Cardiac muscle cell (in vitro differentiated cells and primary cell): ENCODE data around the gene GALNT18. TPM values are rescaled to one million over a fixed set of nuclear protein-coding genes. Genes with fewer than 3 reads are reported as not detected.
A peak's percentile ranks its signal among the peaks of the same experiment; 100 is the strongest.

ENCODE experiments used
- DNase-seq, 2 donors: peaks; one replicate each; pipeline versions ENCODE4 v3.0.0 to v3.0.0-alpha.2; 2010 to 2017; ENCODE audit warnings: low read depth in 1 of 2, low spot score in 1 of 2
- H3K27ac ChIP-seq: fragments of 200-600 bp; sonication (generic); 2 replicates; pipeline ENCODE4 v1.5.1; 2016
- H3K27me3 ChIP-seq: fragments of 200-600 bp; sonication (generic); 2 replicates; pipeline ENCODE4 v1.6.0; 2016; ENCODE audit warnings: control low read depth
- H3K36me3 ChIP-seq: fragments of 200-600 bp; sonication (generic); 2 replicates; pipeline ENCODE4 v1.5.1; 2016; ENCODE audit warnings: control low read depth
- H3K4me1 ChIP-seq: fragments of 200-600 bp; sonication (generic); 2 replicates; pipeline ENCODE4 v1.8.1; 2017; ENCODE audit warnings: low read depth, mild to moderate bottlenecking, mixed run types
- H3K4me3 ChIP-seq: fragments of 200-600 bp; sonication (generic); 2 replicates; pipeline ENCODE4 v1.5.1; 2016; ENCODE audit warnings: mild to moderate bottlenecking
- H3K9me3 ChIP-seq: fragments of 200-600 bp; sonication (generic); 2 replicates; pipeline ENCODE4 v1.5.1; 2017; ENCODE audit warnings: low read depth, mild to moderate bottlenecking, control low read depth
- CTCF ChIP-seq: IDR thresholded peaks from 2 replicates; pipeline ENCODE4 v1.5.1; 2012; ENCODE audit warnings: low read depth, mild to moderate bottlenecking, low read length
- polyA plus RNA-seq: library from polyadenylated mRNA; unstranded; fragments of >200 nt; fragmentation: Nextera tagmentation; extraction: Ambion mirVana; gene quantifications from 2 replicates; pipeline ENCODE4 v1.2.1, GENCODE V29; 2016
- total RNA-seq: library from RNA; depleted of rRNA; stranded (reverse); fragments of >200 nt; gene quantifications from 2 replicates; pipeline ENCODE4 v1.2.3, GENCODE V29; 2016

The GALNT18 gene
- total and polyA plus RNA-seq, 2 experiments from 2014 or later, result 2.1 to 2.2 TPM

GRCh38 chr11:11332141-11332710 lies 289.6 kb downstream of the GALNT18 start:
- no peak for DNase-seq
- Histone ChIP-seq H3K27ac (no peak overlapping the region), H3K36me3 (no peaks in the 10 kb centered on the region), H3K27me3 (peaks cover 6% of the 10 kb centered on the region), H3K4me3 (no peak overlapping the region), H3K4me1 (no peaks in the 10 kb centered on the region), H3K9me3 (no peaks in the 10 kb centered on the region)
- TF ChIP-seq CTCF, result no peak

GRCh38 chr11:11329062-11329806 lies 292.6 kb downstream of the GALNT18 start:
- Histone ChIP-seq H3K4me3 (no peak overlapping the region), H3K4me1 (no peaks in the 10 kb centered on the region), H3K27ac (no peak overlapping the region), H3K27me3 (peaks cover 11% of the 10 kb centered on the region), H3K36me3 (no peaks in the 10 kb centered on the region), H3K9me3 (no peaks in the 10 kb centered on the region)
- no peak for TF ChIP-seq CTCF
- DNase-seq, result peak in 1 of 2 donors; percentile 39

- Histone ChIP-seq H3K36me3 (no peaks in the 10 kb centered on the region), H3K9me3 (no peaks in the 10 kb centered on the region), H3K4me3 (no peak overlapping the region), H3K27me3 (peaks cover 6% of the 10 kb centered on the region), H3K4me1 (no peaks in the 10 kb centered on the region), H3K27ac (no peak overlapping the region)
- no peak for TF ChIP-seq CTCF
- DNase-seq, result no peak
Observed at GRCh38 chr11:11324090-11324489, 297.7 kb downstream of the GALNT18 start.

- Histone ChIP-seq H3K4me3 (no peak overlapping the region), H3K4me1 (no peaks in the 10 kb centered on the region), H3K27ac (no peak overlapping the region), H3K9me3 (no peaks in the 10 kb centered on the region), H3K27me3 (peaks cover 13% of the 10 kb centered on the region), H3K36me3 (no peaks in the 10 kb centered on the region)
- TF ChIP-seq CTCF, result no peak
- no peak for DNase-seq
Observed at GRCh38 chr11:11322101-11322500, 299.7 kb downstream of the GALNT18 start.

GRCh38 chr11:11320825-11321224 lies 301.0 kb downstream of the GALNT18 start:
- Histone ChIP-seq H3K4me3 (no peak overlapping the region), H3K9me3 (no peaks in the 10 kb centered on the region), H3K36me3 (no peaks in the 10 kb centered on the region), H3K27ac (no peak overlapping the region), H3K27me3 (peaks cover 21% of the 10 kb centered on the region), H3K4me1 (no peaks in the 10 kb centered on the region)
- no peak for TF ChIP-seq CTCF
- DNase-seq, result peak in 1 of 2 donors; percentile 31
